ENCODE results near the gene MRPL51.
"Not testable (repeated sequence)": the region's sequence is repeated elsewhere in the genome, so short reads cannot be mapped to it uniquely, and the experiment has no call there.

MRPL51 gene

DNA sequence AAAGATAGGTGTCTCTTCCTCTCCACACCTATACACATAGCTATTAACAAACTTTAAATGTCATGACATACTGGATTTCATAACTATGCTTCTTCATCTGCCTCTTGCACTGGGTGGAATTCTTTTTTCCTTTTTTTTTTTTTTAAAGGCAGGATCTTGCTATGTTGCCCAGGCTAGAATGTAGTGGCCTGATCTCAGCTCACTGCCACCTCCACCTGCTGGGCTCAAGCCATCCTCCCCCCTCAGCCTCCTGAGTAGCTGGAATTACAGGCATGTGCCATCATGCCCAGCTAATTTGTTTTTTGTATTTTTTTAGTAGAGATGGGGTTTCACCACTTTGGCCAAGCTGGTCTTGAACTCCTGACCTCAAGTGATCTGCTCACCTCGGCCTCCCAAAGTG, 4.8 kb downstream of the MRPL51 start:
- DNase-seq (ENCODE audit: low read depth in 2 of 2), result no peak

DNA sequence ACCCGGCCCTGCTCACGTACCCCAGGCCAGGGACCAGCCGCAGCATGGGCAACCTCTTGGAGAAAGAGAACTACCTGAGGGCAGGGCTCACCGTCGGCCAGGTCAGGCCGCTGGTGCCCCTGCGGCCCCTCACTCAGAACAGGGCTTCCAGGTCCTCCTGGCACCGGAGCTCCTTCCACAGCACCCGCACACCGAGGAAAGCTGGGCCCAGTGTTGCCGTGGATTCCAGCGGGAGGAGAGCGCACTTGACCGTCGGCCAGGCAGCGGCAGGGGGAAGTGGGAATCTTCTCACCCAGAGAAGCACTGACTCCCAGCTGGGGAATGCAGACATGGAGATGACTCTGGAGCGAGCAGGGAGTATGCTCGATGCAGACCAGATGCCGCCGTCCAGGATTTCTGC, 14.6 kb downstream of the MRPL51 start:
- peak in 1 of 2 experiments; percentile 31 for DNase-seq (ENCODE audit: low read depth in 2 of 2)

DNA sequence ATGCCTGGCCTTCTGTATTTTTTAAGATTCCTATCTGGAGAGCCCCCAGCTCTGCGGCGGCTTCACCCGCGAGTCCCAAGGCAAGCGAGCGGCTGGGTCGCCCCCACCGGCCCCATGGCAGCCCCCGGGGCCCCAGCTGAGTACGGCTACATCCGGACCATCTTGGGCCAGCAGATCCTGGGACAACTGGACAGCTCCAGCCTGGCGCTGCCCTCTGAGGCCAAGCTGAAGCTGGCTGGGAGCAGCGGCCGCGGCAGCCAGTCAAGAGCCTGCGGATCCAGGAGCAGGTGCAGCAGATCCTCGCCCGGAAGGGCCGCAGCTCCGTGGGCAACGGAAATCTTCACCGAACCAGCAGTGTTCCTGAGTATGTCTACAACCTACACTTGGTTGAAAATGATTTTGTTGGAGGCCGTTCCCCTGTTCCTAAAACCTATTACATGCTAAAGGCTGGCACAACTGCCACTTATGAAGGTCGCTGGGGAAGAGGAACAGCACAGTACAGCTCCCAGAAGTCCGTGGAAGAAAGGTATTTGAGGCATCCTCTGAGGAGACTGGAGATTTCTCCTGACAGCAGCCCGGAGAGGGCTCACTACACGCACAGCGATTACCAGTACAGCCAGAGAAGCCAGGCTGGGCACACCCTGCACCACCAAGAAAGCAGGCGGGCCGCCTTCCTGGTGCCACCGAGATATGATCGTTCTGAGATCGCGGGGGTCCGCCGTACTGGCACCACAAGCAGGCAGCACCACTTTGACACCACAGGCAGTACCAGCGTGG, 15.3 kb downstream of the MRPL51 start:
- not testable (repeated sequence) for DNase-seq (ENCODE audit: low read depth in 2 of 2)

DNA sequence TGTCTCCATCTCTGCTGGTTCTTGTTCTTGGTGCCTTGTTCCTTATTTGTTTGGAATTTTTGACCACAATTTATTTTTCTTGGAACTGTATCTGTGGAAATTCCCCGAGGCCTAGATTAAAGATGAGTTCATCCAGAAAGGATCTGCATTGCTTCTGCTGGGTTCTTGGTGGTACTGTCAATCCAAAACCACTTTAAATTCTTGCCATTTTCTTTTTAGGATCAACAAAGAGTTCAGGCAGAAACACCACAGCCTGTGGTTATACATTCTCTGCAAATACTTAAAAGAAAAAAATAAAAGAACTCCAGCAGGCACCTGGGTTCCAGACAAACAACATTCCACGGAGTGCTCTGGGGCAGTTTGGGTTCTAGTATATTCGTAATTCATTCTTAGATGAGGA, 16.6 kb downstream of the MRPL51 start:
- DNase-seq (ENCODE audit: low read depth in 2 of 2), result no peak

DNA sequence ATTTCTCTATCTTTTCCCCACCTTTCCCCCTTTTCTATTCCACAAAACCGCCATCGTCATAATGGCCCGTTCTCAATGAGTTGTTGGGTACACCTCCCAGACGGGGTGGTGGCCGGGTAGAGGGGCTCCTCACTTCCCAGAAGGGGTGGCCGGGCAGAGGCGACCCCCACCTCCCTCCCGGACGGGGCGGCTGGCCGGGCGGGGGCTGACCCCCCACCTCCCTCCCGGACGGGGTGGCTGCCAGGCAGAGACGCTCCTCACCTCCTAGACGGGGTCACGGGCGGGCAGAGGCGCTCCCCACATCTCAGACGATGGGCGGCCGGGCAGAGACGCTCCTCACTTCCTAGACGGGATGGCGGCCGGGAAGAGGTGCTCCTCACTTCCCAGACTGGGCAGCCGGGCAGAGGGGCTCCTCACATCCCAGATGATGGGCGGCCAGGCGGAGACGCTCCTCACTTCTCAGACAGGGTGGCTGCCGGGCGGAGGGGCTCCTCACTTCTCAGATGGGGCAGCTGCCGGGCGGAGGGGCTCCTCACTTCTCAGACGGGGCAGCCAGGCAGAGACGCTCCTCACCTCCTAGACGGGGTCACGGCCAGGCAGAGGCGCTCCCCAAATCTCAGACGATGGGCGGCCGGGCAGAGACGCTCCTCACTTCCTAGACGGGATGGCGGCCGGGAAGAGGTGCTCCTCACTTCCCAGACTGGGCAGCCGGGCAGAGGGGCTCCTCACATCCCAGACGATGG, 17.7 kb downstream of the MRPL51 start:
- not testable (repeated sequence) for DNase-seq (ENCODE audit: low read depth in 2 of 2)

DNA sequence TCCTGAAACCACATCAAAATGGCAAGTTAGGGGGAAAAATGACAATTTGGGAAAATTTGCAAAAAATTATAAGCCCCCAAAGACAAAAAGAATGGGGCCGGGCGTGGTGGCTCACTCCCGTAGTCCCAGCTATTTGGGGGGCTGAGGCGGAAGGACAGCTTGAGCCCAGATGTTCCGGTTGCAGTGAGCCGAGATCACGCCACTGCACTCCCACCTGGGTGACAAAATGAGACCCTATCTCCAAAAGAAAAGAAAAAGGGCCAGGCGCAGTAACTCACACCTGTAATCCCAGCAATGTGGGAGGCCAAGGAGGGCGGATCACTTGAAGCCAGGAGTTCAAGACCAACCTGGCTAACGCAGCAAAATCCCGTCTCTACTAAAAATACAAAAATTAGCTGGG, 20.6 kb downstream of the MRPL51 start:
- no peak for DNase-seq (ENCODE audit: low read depth in 2 of 2)

DNA sequence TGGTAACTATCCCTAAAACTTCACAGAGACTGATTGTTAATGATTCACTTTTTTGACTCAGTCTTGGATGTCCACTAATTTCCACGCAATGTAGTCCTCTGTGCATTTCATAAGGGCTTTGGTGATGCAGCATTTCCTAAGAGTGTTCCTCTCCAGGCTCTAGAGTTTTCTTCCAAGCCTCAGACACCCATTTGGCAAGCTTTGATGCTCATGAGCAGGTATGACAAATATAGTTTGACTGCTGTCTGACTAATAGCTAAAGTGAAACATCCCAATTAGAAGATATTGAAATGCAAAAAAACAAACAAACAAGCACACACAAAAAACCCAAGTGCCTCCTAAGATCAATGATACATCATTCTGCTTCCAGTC, 21.1 kb downstream of the MRPL51 start:
- no peak for DNase-seq (ENCODE audit: low read depth in 2 of 2)

DNA sequence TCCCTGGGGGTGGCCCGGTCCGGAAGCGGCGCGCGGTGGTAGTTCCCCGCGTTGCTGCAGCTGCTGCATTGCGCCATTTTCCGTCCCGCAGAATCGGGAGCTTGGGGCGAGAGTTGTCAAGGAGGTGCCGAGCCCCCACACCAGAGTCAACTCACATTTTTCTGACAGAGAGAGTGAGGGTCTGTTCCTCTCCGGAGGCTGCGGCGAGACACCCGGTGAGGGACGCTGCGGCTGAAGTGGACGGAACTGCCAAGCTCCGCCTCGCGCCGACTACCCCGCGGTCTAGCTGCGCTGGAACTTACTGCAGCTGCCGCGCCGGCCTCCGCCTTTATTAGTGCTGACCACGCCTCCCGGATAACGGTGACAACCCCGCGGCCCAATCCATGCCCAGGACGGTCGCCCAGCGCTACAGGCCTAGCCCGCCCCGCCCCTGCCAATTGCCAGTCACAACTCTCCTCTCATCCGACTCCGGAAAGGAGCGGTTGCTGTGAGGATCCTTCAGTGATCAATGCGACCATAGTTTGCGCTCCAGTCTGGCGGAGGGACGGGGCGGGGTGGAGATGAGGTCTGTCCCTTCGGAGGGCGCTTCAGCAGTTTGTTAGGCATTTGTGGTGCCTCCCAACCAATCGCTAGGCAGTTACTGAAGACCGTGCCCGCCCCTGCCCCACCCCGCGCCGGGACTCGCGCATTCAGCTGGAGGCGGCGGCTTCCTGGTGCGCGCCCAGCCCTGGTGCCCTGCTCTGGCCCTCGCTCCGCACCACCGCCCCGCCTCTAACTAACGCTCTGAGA, 22.5 kb downstream of the MRPL51 start, which contains the start of gene VAMP1:
Gene VAMP1 (minus strand): TSS at position 303 of the 789 bp plus-strand sequence. CDS start 146 bp downstream, at position 157.
- DNase-seq (ENCODE audit: low read depth in 2 of 2), result peak; percentile 95 to 96

DNA sequence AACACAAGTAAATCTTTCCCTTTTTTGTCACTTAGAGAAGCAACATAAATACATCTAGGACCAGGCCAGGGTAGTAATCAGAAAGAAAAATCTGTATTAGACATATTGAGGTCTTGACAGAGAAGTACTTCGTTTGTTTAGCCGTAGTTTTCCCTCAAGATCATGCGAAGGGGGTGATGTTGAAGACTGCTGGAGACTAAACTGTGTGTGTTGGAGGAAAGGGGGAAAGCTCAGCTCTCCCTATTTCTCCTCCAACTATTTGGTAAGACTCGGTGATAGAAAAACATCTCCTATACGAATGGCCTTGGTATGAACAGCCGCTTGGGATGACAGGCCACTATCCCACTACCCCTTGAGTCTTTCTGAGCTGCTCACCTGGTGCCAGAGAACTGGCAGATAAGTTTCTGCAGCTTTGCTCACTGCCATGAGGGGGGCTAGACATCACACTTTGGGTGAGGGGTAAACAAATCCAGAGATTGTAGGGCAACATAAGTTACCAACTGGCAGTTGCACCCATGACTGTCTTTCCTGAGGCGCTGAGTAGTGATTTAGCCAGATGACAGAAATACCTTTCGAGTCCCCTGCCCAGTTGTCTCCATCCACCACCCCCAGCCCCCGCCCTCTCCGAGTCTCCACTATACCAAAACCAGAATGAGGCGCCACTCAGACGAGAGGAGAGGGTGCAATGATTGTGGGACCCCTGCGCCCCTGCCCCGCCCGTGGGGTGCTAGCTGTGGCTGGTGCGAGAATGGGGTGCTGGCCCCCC, 23.3 kb downstream of the MRPL51 start:
- no peak for DNase-seq (ENCODE audit: low read depth in 2 of 2)

DNA sequence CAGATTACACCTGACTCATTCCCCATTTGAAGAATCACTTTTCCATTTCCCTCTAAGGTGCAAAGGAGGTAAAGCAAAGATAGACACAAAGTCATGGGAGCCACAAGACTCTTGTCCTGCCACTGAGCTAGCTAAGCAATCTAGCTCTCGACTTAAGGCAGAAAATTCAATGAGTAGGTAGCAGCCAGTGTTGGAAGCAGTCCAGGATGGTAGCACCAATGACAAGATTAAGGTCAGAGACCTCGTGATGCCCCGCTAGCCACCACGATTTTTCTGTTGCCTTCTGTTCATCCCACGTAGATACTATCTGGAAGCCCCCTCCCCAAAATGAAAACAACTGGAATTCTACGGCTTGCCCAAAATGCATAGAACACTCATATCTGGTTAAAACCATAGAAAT, 24.0 kb downstream of the MRPL51 start:
- no peak for DNase-seq (ENCODE audit: low read depth in 2 of 2)

DNA sequence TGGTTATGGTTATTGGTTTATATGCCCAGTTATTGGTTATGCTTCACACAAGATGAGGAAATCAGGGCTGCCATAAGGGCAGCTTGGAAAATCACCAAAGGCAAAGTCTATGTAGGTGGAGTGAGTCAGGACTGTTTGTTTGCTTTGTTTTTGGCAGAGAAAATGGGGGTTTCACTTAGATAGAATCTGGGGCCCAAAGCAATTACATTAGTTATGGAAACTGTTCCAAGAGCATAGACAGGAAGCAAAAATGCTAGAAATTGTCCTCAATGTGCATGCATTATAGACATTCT, 24.8 kb downstream of the MRPL51 start:
- no peak for DNase-seq (ENCODE audit: low read depth in 2 of 2)

DNA sequence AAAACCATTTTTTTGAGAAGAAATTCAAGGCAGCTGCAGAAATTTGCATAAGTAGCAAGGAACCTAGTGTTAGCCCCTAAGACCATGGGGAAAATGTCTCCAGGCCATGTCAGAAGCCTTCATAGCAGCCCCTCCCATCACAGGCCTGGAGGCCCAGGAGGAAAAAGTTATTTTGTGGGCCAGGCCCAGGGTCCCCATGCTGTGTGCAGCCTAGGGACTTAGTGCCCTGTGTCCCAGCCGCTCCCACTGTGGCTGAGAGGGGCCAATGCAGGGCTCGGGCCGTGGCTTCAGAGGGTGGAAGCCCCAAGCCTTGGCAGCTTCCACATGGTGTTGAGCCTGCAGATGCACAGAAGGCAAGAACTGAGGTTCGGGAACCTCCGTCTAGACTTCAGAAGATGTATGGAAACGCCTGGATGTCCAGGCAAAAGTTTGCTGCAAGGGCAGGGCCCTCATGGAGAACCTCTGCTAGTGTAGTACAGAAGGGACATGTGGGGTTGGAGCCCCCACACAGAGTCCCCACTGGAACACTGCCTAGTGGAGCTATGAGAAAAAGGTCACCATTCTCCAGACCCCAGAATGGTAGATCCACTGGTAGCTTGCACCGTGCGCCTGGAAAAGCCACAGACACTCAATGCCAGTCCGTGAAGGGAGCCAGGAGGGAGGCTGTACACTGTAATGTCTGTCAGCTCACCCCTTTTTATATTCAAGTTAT, 25.3 kb downstream of the MRPL51 start:
- DNase-seq (ENCODE audit: low read depth in 2 of 2), result not testable (repeated sequence)

DNA sequence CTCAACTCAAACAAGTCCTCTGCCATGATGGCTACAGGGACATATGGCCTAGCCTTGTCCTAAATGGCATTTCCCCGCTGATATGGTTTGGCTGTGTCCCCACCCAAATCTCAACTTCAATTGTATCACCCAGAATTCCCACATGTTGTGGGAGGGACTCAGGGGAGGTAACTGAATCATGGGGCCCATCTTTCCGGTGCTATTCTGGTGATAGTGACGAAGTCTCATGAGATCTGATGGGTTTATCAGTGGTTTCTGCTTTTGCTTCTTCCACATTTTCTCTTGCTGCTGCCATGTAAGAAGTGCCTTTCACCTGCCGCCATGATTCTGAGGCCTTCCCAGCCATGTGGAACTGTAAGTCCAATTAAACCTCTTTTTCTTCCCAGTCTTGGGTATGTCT, 26.3 kb downstream of the MRPL51 start:
- DNase-seq (ENCODE audit: low read depth in 2 of 2), result not testable (repeated sequence)

DNA sequence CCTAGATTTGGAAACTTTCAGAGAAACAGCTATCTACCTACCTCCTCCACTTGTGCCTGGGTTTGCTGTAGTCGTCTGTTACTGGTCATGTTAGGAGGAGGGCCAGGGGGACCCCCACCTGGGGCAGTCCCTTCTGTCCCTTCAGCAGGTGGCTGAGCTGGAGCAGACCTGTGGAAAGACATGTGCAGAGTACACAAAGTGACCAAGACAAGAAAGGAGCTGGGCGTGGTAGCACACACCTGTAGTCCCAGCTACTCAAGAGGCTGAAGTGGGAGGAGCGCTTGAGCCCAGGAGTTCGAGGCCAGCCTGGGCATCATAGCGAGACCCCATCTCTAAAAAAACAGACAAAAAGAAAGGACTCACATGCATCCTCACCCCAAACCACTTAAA, 26.9 kb downstream of the MRPL51 start:
- DNase-seq (ENCODE audit: low read depth in 2 of 2), result no peak

DNA sequence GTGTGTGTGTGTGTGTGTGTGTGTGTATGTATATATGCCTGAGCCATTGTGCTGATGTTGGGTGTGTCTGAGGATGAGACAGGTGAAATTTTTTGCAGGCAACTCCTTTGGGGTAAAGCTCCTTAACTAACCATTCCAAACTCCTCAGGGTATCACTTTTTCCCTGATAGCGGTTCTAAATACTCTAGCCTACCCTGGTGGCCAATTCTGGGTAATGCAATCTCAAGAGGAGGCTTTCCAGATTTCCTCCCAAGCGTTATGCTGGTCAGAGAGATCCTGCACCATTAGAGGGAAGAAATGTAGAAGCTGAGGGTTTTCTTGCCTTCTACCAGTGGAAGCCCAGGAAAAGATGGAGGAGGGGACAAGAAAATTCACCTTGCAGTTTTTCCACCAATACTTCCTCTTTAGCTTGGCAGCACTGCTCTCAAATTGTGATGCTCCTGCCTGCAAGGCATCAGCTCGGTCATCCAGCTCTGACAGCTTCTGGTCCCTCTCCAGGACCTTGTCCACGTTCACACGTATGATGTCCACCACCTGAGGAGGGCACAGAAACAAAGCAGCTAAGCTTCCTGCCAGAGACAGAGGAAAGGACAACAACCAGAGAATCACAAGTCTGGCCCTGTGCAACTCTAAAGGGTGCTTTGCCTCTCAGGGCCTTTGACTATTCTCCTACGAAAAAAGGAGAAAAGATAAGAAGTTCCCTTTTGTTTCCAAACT, 27.4 kb downstream of the MRPL51 start:
- DNase-seq (ENCODE audit: low read depth in 2 of 2), result peak in 1 of 2 experiments; percentile 44

DNA sequence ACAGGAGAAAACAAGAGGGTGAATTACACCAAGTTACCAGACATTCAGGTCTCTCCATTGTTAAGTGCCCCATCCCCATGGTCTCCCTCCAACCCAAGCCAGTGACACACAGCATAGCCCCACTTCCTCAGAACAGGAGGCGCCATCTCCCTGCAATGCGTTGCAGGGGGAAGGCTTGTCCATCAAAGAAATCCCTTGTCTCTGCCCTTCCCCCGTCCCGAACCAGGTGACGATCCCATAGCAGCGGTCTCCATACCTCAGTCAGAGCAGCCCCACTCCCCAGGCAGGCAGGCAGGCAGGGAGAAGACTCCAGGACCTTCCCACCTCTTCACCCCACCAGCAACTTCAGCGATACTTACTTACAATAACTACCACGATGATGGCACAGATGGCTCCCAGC, 28.5 kb downstream of the MRPL51 start:
- no peak for DNase-seq (ENCODE audit: low read depth in 2 of 2)

DNA sequence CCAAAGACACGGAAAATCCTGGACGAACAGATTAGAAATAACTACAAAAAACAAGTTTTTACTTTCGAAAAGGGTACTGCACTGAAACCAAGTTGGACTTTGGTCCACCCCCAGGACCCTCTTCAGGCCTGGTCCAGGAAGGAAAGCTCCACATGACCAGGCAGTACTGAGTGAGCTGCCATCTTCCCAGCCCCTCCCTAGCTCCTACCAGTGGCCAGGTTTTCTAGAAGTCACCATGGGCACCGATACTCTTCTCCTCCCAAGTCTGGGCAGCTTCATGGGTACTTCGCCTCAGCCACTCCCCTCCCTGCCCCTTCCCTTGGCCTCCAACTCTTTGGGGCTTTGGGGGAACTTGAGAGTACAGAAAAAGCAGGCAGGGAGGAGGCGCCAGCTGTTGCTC, 29.2 kb downstream of the MRPL51 start:
- no peak for DNase-seq (ENCODE audit: low read depth in 2 of 2)

DNA sequence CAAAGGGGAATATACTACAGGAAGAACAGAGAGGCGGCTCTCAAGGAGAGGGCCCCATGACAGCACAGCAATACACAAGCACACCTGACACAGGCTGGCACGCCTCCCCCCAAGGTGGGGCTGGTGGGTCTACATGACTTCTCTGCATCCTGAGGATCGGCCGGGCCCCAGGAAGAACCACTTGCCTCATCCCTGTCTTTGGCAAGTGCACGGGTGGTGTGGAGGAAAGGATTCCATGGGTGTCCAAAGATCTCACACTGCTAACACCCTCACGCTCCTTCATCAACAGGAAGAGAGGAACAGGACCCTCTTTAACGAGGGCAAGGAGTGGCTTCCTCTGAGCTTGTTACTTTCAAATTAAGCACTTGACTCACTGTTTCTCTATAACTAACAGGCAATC, 29.8 kb downstream of the MRPL51 start:
- no peak for DNase-seq (ENCODE audit: low read depth in 2 of 2)

DNA sequence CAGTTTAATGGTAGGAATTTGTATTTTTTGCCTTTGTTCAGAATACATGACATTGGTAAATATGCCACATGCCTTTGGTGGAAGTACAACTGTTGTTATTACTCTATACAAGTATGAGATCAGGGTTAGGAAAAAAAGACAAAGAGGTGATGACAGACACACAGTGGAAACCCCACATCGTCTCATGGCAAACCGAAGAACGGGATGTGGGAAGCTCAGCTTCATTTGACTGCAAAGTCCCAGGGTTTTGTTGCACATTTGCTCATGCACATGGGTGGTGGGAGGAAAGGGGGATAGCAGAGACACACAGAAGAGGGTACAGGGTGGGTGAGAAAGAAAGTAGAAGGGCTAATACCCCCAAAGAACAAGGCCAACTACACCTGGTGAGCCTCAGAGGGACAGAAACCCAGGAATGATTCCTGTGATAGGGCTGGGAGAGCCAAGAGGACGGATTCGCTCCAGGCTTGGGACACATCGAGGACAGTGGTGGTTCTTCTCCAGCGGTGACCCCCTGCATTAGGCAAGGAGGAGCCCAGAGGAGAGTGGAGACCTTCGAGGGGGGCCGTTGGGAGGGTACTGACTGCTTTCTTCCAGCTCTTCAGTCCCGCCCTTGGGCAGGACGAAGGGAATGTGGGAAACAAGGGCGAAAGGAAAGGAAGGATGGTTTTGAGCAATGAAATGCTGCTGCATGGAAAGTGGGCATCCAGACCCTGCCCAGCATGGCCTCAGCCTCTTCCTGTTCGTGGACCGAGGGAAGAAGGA, 30.6 kb downstream of the MRPL51 start:
- DNase-seq (ENCODE audit: low read depth in 2 of 2), result no peak
